Activated T-cell treated with anti-CD3 and anti-CD28 coated beads, Interleukin-2, amount 50 U/mL, for 24 hours (primary cell): ENCODE measurements around the gene ANKRD53.

Source experiments
- DNase-seq: peaks from one replicate; pipeline ENCODE4 v3.0.0-alpha.2; 2020
- H3K27ac Mint-ChIP-seq: 2 replicates; pipeline ENCODE4 v1.8.0; 2020; ENCODE audit warnings: mild to moderate bottlenecking, mixed read lengths
- H3K27me3 Mint-ChIP-seq: 2 replicates; pipeline ENCODE4 v1.8.0; 2020; ENCODE audit warnings: mixed read lengths
- H3K36me3 Mint-ChIP-seq: 2 replicates; pipeline ENCODE4 v1.8.0; 2020; ENCODE audit warnings: low read depth, mixed read lengths
- H3K4me1 Mint-ChIP-seq: 2 replicates; pipeline ENCODE4 v1.8.0; 2020; ENCODE audit warnings: low read depth, mixed read lengths
- H3K4me3 Mint-ChIP-seq: 2 replicates; pipeline ENCODE4 v1.8.0; 2020; ENCODE audit warnings: mild to moderate bottlenecking, moderate library complexity, mixed read lengths
- H3K9me3 Mint-ChIP-seq: 2 replicates; pipeline ENCODE4 v1.8.0; 2020; ENCODE audit warnings: mixed read lengths

ANKRD53 gene

DNA sequence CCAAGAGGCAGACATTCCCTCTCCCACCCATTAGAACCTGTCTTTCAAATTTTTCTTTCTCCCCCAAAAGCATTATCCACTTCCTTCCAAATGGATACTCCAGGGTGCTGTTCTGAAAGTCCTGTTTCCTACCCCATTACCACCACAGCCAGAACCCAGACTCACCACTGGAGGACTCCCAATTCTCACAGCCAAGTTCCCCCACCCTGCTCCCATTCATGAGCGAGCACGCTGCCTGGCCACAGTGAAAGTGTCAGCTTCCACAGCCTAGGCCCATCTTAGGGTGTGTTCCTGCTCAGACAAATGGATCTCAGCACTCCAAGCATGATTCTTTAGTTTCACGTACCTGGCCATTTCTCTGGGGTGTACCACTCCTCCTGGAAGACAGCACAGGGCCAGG is 3.8 kb upstream of the ANKRD53 start:
- Mint-ChIP-seq H3K36me3 (peaks cover 3% of the 10 kb centered on the region), H3K27me3 (peaks cover 15% of the 10 kb centered on the region), H3K9me3 (no peaks in the 10 kb centered on the region), H3K4me1 (peaks cover 20% of the 10 kb centered on the region), H3K4me3 (no peak overlapping the region), H3K27ac (no peak overlapping the region)
- no peak for DNase-seq

DNA sequence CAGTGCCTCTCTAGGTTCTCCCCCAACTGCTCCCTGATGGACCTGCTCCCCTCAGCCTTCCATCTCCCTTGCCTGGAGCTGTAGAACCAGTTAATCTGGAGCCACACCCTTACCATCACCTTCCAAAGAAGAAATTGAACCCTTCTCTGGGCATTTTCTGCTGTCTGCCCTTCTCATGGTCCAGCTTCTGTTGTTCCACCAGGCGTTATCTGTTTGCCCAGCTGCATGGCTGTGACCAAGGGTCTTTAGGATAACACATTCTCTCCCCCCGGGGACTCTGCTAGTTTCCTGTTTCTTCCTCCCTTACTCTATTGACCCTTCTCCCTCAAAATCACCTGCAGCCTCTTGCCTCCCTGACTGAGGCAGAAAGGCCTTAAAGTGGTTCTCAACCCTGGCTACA is 3.2 kb upstream of the ANKRD53 start:
- no peak overlapping the region for H3K27ac Mint-ChIP-seq
- no peak for DNase-seq
- no peak overlapping the region for H3K4me3 Mint-ChIP-seq
- H3K9me3 Mint-ChIP-seq = no peaks in the 10 kb centered on the region
- H3K27me3 Mint-ChIP-seq = peaks cover 11% of the 10 kb centered on the region
- peaks cover 3% of the 10 kb centered on the region for H3K36me3 Mint-ChIP-seq
- peaks cover 20% of the 10 kb centered on the region for H3K4me1 Mint-ChIP-seq

DNA sequence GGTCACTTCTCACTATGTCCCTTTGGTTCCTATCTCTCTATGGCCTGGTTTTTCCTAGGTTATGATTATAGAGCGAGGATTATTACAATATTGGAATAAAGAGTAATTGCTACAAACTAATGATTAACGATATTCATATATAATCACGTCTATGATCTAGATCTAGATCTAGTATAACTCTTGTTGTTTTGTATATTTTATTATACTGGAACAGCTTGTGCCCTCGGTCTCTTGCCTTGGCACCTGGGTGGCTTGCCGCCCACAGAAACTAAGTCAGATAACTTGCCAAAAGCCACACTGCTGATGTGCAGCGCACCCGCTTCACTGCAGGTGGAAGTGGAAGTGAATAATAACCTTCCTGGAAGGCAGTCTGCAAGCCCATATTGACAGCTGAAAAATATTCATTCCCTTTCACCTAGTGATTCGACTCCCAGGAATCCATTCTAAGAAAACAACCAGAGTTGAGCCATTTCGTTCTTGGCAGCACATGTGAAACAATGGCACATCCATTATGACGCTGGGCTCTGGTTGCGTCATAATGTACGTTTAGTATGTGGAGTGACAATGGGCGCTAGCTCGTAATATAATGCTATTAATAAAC is 725 bp upstream of the ANKRD53 start:
- DNase-seq = peak; percentile 46
- Mint-ChIP-seq H3K4me1 (peaks cover 20% of the 10 kb centered on the region), H3K9me3 (no peaks in the 10 kb centered on the region), H3K4me3 (peak overlapping the region; percentile 75), H3K27me3 (peaks cover 5% of the 10 kb centered on the region), H3K27ac (peak overlapping the region; percentile 75), H3K36me3 (peaks cover 3% of the 10 kb centered on the region)

DNA sequence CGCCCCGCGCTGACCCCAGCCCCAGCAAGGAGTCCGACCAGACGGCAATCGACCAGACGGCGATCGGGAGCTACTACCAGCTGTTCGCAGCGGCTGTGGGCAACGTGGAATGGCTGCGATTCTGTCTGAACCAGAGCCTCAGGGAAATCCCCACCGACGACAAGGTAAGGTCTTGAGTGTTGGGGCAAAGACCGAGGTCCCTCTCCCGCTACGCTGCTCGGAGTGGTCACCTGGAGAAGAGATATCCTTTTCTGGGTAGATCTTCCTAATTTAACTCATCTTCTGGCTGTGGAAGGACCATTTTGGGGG is 704 bp downstream of the ANKRD53 start:
- Mint-ChIP-seq H3K27ac (no peak overlapping the region), H3K4me1 (peaks cover 20% of the 10 kb centered on the region), H3K36me3 (peaks cover 12% of the 10 kb centered on the region), H3K27me3 (peaks cover 5% of the 10 kb centered on the region), H3K9me3 (no peaks in the 10 kb centered on the region), H3K4me3 (no peak overlapping the region)
- DNase-seq = no peak

DNA sequence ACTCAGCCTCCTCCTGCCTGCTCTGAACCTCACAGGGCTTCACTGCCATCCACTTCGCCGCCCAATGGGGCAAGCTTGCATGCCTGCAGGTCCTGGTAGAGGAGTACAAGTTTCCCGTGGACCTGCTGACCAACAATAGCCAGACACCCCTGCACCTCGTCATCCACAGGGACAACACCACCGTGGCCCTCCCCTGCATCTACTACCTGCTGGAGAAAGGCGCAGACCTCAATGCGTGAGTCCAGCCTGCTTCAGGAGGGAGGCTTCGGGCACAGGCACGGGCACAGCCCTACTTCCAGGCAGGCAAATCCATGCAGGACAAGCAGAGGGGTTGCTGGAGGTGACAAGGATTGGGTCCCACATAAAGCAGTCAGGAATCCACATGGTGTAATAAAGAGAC is 1.2 kb downstream of the ANKRD53 start:
- Mint-ChIP-seq H3K4me1 (peaks cover 25% of the 10 kb centered on the region), H3K9me3 (no peaks in the 10 kb centered on the region), H3K36me3 (peaks cover 17% of the 10 kb centered on the region), H3K4me3 (no peak overlapping the region), H3K27ac (no peak overlapping the region), H3K27me3 (peaks cover 2% of the 10 kb centered on the region)
- peak; percentile 27 for DNase-seq

DNA sequence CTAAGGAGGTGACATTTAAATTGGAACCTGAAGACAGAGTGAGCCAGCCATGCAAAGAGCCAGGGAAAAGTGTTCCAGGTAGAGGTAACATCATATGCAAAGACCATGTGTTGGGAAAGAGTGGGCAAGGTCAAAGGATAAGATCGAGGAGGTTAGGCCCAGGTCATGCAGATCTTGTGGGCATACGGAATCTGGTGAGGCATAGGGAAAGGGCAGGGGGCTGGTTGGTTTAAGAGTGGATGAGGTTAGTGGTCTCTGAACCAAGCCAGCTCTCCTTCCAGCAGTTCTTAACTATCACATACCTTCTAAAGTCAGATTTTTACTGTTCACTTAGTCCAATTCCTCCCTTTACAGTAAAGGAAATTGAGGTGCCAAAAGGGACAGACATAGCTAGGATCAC is 3.0 kb downstream of the ANKRD53 start:
- Mint-ChIP-seq H3K27me3 (no peaks in the 10 kb centered on the region), H3K4me3 (no peak overlapping the region), H3K36me3 (peaks cover 34% of the 10 kb centered on the region), H3K4me1 (peaks cover 37% of the 10 kb centered on the region), H3K9me3 (no peaks in the 10 kb centered on the region), H3K27ac (no peak overlapping the region)
- no peak for DNase-seq

DNA sequence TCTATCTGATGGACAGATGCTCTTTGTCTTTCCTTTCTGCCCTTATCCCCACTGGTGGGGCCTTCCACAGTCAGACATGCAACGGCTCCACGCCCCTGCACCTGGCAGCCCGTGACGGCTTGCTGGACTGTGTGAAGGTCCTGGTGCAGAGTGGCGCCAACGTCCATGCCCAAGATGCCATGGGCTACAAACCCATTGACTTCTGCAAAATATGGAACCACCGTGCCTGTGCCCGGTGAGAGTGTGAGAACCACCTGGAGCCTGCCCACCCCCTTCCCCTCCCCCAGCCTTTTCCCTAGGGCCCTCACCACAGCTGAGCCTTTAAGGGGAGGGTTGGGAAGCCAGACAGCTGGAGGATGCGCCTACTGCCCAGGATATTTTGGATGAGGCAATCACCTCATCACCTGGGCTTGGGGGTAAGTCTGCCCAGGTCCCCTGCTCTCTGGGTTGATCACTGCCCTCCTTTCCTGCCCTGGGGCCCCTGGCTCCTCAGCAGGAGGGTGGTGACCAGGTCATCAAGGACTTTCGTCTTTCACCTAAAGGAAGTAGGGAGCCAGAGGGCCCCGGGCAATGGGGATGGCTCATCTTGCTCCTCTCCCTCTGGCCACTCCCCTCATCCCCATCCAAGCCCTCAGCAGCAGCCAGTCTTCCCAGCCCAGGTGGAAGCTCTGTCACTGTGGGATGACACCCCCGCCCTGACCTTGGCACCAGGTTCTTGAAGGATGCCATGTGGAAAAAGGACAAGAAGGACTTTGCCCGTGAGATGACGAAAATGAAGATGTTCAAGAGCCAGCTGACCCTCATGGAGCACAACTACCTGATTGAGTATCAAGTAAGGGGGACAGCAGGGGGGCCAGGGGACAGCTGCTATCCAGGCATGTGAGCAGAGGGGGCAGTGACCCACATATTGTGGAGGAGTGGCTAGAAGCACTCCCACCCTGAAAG is 3.7 kb downstream of the ANKRD53 start:
- H3K27ac Mint-ChIP-seq = no peak overlapping the region
- peak; percentile 22 for DNase-seq
- no peaks in the 10 kb centered on the region for H3K9me3 Mint-ChIP-seq
- H3K4me1 Mint-ChIP-seq = peaks cover 31% of the 10 kb centered on the region
- H3K36me3 Mint-ChIP-seq = peaks cover 41% of the 10 kb centered on the region
- no peak overlapping the region for H3K4me3 Mint-ChIP-seq
- H3K27me3 Mint-ChIP-seq = no peaks in the 10 kb centered on the region

DNA sequence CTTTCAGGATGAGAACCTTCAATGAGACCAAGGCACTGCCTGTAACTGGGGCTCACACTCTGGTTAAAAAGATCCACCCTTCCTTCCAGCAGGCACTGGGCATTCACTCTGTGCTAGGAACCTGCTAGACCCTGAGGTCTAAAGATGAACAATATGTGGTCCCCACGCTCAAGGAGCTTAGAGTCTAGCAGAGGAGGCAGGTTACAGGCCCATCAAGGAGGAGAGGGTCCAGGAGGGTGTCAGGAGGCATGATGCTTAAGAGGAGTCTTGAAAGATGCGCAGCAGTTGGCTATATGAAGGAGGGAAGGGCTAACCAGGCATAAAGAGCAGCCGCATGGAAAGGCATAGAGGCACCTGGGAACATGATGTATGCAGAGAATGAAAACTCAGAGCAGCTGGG is 4.5 kb downstream of the ANKRD53 start:
- Mint-ChIP-seq H3K27me3 (no peaks in the 10 kb centered on the region), H3K9me3 (no peaks in the 10 kb centered on the region), H3K4me1 (peaks cover 23% of the 10 kb centered on the region), H3K27ac (no peak overlapping the region), H3K36me3 (peaks cover 49% of the 10 kb centered on the region), H3K4me3 (no peak overlapping the region)
- DNase-seq = peak; percentile 17

DNA sequence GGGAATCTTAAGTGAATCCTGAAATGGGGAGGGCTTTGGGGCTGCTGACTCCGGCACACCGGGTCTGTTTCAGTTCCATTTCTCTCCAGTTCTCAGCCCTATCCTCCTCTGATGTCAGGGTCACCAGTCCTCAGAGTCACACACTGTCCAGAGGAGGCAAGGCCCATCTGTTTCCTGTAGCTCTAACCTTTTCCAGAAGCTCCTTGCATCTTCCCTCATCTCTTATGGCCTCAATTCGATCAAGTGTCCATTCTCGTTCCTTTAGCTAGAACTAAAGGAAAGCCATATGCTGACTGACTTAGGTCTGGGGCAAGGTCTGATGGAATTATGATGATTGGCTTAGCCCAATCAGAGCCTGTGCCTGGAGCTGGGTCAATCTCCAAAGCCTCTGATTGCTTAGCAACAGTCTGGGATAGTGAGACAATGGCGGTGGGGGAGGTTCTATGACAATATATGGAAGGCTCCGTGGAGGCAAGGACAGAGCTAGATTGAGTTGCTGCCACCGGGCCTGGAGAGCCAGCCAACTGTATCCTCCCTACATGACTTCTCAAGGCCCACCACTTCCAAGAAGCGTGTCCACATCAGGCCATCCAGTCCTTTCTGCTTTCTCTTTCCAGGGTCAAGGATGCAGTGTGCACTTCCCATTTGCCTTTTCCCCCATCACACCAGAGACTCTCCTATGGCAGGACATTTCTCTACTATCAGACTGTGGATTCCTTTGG is 5.2 kb downstream of the ANKRD53 start:
- H3K36me3 Mint-ChIP-seq = peaks cover 53% of the 10 kb centered on the region
- H3K27me3 Mint-ChIP-seq = no peaks in the 10 kb centered on the region
- no peak overlapping the region for H3K27ac Mint-ChIP-seq
- no peak overlapping the region for H3K4me3 Mint-ChIP-seq
- H3K9me3 Mint-ChIP-seq = no peaks in the 10 kb centered on the region
- peaks cover 20% of the 10 kb centered on the region for H3K4me1 Mint-ChIP-seq
- peak; percentile 23 for DNase-seq

DNA sequence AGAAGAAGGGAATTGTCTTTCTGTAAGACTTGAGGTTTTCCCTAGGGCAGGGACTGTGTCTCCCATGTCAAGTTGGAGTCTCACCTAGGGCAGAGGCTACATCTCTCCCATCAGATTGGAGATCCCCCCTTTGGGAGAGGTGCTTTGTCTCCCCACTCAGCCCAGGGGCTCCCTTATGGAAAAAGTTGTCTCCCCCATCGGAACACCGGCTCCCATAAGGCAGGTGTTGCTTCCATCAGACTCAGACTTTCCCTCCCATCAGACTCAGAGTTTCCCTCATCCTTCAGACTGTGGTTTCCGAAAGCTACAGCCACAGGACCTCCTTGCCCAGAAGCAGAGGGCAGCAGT is 5.8 kb downstream of the ANKRD53 start:
- H3K36me3 Mint-ChIP-seq = peaks cover 59% of the 10 kb centered on the region
- H3K27me3 Mint-ChIP-seq = no peaks in the 10 kb centered on the region
- H3K4me1 Mint-ChIP-seq = peaks cover 20% of the 10 kb centered on the region
- H3K9me3 Mint-ChIP-seq = no peaks in the 10 kb centered on the region
- no peak overlapping the region for H3K27ac Mint-ChIP-seq
- H3K4me3 Mint-ChIP-seq = no peak overlapping the region
- DNase-seq = no peak

DNA sequence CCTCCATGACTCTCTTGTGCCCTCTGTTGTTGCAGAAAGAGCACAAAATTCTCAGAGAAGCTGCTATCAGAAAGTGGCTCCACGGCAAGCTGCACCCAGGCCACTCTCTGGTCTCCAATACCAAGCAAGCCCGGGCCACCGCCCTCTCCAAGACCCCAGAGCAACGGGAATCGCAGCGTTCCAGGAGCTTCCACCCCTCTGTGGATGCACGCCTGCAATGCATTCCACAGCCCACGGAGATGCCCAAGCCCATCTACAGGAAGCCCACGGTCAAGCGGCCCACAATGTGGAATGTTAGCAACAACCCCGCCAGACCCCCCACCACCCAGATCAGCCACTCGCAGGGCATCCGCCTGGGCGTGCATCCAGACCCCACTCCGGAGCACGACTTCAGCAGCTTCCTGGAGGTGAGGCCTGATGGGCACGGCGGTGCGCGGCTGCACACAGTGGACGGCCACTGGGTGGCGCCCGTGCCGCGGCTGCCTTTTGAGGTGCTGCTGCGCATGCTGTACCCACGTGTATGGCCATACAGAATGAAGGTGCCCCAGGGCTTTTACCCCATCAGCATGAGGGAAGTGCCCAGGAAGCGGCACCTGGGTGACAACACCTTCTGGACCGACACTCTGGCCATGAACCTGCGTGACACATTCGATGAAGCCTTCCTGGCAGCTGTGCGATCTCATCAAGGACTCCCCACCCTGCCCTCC is 6.3 kb downstream of the ANKRD53 start:
- Mint-ChIP-seq H3K9me3 (no peaks in the 10 kb centered on the region), H3K4me1 (peaks cover 18% of the 10 kb centered on the region), H3K36me3 (peaks cover 64% of the 10 kb centered on the region), H3K27me3 (no peaks in the 10 kb centered on the region), H3K27ac (peak overlapping the region; percentile 38), H3K4me3 (peak overlapping the region; percentile 11)
- peak; percentile 89 for DNase-seq

DNA sequence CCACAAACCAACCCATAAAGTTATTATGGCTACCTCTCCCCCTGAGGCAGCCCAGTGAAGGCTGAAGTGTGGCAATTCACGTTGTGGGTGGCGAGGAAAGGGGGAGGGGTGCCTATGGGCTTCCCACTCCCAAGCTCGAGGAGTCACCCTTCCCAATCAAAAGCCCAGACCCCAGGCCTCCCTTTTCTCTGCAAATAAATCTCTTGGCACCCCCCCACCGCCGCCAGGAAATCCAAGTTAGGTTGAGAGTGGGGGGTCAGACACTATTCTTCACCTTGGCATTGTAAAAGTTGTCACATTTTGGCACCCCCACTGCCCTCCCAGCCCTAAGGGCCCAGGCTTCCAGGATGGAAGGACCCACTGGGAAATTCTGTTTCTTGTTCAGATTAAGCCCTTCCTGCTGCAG is 6.9 kb downstream of the ANKRD53 start:
- H3K27ac Mint-ChIP-seq = no peak overlapping the region
- peaks cover 70% of the 10 kb centered on the region for H3K36me3 Mint-ChIP-seq

DNA sequence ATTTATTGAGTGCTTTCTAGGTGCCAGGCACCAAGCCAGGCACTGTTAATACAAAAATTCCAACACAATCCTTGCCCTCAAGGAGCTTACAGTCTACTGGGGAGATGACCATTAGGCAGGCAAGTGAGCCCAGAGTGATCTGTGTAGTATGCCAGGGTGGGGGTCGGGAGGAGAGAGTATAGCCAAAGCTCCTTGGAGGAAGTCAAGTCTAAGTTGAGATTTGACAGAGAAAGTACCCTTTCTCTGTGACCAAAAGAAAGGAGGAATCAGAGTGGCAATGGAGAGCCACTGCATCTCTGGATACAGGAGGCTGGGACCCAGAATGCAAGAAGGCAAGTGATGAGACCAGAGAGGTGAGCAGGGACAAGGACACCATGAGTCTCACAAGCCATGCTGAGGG is 7.5 kb downstream of the ANKRD53 start:
- Mint-ChIP-seq H3K36me3 (peaks cover 76% of the 10 kb centered on the region), H3K27me3 (no peaks in the 10 kb centered on the region), H3K9me3 (no peaks in the 10 kb centered on the region), H3K27ac (no peak overlapping the region), H3K4me3 (no peak overlapping the region), H3K4me1 (peaks cover 20% of the 10 kb centered on the region)
- DNase-seq = peak; percentile 30

More for the DNA sequence above, 6.9 kb downstream of the ANKRD53 start:
- DNase-seq = no peak
- Mint-ChIP-seq H3K4me3 (no peak overlapping the region), H3K9me3 (no peaks in the 10 kb centered on the region), H3K27me3 (no peaks in the 10 kb centered on the region), H3K4me1 (peaks cover 18% of the 10 kb centered on the region)

DNA sequence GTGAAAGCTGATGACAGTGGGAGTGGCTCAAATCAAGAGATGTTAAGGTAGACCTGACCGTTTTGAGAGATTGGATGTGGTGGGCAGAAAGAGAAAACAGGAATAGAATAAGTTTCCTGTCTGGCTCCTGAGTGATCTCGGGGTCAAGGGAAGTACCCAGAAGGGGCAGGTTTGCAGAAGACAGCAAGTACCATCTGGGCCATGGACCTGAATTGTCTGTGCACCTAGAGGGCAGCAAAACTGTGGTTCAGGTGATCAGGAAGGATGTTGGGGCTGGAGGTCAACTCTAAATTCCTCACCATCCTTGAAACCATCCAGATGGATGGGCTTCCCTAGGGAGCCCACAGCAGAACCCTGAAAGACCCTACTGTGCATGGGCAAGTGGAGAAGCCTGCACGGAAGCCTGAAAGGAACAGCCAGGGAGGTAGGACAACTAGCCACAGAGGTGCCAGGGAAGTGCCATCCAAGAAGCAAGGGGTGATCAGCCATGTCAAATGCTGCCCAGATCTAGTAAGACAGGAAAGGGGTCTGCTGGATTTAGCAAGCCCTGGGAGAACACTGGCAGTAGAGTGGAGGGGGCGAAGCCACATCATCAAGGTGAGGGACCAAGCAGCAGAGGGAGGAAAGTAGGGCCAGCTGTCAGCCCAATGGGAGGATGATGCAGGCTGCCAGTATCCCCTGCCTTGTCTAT is 8.2 kb downstream of the ANKRD53 start:
- peak; percentile 19 for DNase-seq
- Mint-ChIP-seq H3K27me3 (no peaks in the 10 kb centered on the region), H3K27ac (no peak overlapping the region), H3K4me3 (no peak overlapping the region), H3K4me1 (peaks cover 25% of the 10 kb centered on the region), H3K9me3 (no peaks in the 10 kb centered on the region), H3K36me3 (peaks cover 83% of the 10 kb centered on the region)
